ENCODE results near the gene MARK1. TPM values are rescaled to one million over a fixed set of nuclear protein-coding genes. Genes with fewer than 3 reads are reported as not detected.

The MARK1 gene
- total and polyA plus RNA-seq, 7 donors = 0.60 to 15.0 (median 9.3) TPM

DNA sequence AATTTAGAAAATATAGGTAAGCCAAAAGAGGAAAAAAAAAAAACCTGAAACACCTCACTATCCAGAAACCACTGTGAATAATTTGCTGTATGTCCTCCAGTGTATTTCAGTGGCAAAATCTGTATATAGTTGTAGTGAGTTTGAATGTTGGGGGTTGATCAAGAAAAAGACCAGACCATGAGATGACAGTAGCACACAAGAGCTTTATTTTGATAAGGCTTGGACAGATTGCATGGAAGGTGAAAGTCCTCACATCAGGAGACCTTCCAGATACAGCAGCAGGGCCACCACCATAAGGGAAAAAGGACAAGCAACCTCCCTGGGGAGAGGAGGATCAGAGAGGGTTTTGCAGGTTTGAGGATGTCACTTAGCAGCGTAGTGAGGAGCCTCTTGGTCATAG, 146.0 kb downstream of the MARK1 start:
- no peak overlapping the region for H3K27ac ChIP-seq
- 89 to 90% methylated on average over 1 of the region's 1 CpG for WGBS, 2 donors
- H3K36me3 ChIP-seq = no peaks in the 10 kb centered on the region
- intact Hi-C loops (cut with DNase I) = no loop called here
- DNase-seq = no peak
- no peak overlapping the region for H3K4me3 ChIP-seq
- no peaks in the 10 kb centered on the region for H3K4me1 ChIP-seq
- H3K27me3 ChIP-seq = no peaks in the 10 kb centered on the region
- no peak for TF ChIP-seq EP300 (IDR thresholded peaks at IDR 0.05)
- no peak for TF ChIP-seq POLR2AphosphoS5 (IDR thresholded peaks at IDR 0.05)
- no peak for TF ChIP-seq POLR2A (IDR thresholded peaks at IDR 0.05)
- TF ChIP-seq, protein P1, sequence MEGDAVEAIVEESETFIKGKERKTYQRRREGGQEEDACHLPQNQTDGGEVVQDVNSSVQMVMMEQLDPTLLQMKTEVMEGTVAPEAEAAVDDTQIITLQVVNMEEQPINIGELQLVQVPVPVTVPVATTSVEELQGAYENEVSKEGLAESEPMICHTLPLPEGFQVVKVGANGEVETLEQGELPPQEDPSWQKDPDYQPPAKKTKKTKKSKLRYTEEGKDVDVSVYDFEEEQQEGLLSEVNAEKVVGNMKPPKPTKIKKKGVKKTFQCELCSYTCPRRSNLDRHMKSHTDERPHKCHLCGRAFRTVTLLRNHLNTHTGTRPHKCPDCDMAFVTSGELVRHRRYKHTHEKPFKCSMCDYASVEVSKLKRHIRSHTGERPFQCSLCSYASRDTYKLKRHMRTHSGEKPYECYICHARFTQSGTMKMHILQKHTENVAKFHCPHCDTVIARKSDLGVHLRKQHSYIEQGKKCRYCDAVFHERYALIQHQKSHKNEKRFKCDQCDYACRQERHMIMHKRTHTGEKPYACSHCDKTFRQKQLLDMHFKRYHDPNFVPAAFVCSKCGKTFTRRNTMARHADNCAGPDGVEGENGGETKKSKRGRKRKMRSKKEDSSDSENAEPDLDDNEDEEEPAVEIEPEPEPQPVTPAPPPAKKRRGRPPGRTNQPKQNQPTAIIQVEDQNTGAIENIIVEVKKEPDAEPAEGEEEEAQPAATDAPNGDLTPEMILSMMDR (IDR thresholded peaks at IDR 0.05) = no peak
- H3K9me3 ChIP-seq = peaks cover 0 to 5% (median 0%) of the 10 kb centered on the region in 4 donors

DNA sequence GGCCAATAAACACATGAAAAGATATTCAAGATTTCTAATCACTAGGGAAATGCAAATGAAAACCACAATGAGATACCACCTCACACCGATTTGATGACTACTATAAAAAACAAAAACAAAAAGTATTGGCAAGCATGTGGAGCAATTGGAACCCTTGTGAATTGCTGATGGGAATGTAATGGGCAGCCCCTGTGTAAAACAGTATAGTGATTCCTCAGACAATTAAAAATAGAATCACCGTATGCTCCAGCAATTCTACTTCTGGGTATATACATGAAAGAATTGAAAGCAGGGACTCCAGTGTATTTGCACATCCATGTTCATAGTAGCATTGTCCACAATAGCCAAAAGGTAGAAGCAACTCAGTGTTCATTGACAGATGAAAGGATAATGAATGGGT, 149.3 kb downstream of the MARK1 start:
- WGBS, 2 donors = 71 to 81% methylated on average over 2 of the region's 2 CpGs

DNA sequence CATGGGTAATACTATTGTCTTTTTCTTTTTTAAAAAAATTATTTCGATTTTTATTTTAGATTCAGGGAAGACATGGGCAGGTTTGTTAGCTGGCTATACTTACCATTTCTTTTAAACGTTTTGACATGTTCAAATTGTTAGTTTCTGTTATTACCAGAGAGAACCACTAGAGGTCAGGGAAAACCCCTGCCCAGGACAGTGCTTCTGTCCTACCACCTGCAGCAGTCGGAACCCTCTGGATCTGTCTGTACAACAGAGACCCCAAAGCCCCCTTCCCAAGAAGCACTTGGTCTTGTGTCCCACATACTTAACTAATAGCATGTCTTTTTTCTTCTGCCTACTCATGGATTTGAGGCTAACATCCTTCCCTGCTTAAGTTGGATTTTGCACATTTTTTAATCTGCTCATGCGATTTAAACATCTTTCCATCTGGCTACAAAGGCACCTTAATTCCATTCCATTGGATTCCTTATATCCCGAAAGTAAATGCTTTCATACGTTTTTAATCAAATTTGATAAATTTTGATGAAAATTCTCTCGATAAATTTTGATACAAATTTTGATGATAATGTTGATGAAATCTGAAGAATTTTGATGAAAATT, 152.2 kb downstream of the MARK1 start:
- Histone ChIP-seq H3K36me3 (no peaks in the 10 kb centered on the region), H3K9me3 (no peaks in the 10 kb centered on the region), H3K4me1 (no peaks in the 10 kb centered on the region), H3K27me3 (no peaks in the 10 kb centered on the region), H3K4me3 (peak overlapping the region in 1 of 4 donors; percentile 3), H3K27ac (no peak overlapping the region)
- 26 to 36% methylated on average over 7 of the region's 7 CpGs for WGBS, 2 donors
- TF ChIP-seq POLR2A (IDR thresholded peaks at IDR 0.05) (no peak), EP300 (IDR thresholded peaks at IDR 0.05) (no peak)
- TF ChIP-seq, protein P1 (IDR thresholded peaks at IDR 0.05) = peak; percentile 51 to 72 (median 68)
- DNase-seq = no peak
- intact Hi-C loops (cut with DNase I) = no loop called here

More for the DNA sequence above, 149.3 kb downstream of the MARK1 start:
- no peak overlapping the region for H3K27ac ChIP-seq
- intact Hi-C loops (cut with DNase I) = no loop called here
- no peaks in the 10 kb centered on the region for H3K36me3 ChIP-seq
- TF ChIP-seq POLR2A (IDR thresholded peaks at IDR 0.05) (no peak), POLR2AphosphoS5 (IDR thresholded peaks at IDR 0.05) (no peak), EP300 (IDR thresholded peaks at IDR 0.05) (no peak)
- TF ChIP-seq, protein P1 (IDR thresholded peaks at IDR 0.05) = no peak
- no peaks in the 10 kb centered on the region for H3K4me1 ChIP-seq
- DNase-seq = no peak
- no peaks in the 10 kb centered on the region for H3K9me3 ChIP-seq
- no peak overlapping the region for H3K4me3 ChIP-seq
- no peaks in the 10 kb centered on the region for H3K27me3 ChIP-seq

DNA sequence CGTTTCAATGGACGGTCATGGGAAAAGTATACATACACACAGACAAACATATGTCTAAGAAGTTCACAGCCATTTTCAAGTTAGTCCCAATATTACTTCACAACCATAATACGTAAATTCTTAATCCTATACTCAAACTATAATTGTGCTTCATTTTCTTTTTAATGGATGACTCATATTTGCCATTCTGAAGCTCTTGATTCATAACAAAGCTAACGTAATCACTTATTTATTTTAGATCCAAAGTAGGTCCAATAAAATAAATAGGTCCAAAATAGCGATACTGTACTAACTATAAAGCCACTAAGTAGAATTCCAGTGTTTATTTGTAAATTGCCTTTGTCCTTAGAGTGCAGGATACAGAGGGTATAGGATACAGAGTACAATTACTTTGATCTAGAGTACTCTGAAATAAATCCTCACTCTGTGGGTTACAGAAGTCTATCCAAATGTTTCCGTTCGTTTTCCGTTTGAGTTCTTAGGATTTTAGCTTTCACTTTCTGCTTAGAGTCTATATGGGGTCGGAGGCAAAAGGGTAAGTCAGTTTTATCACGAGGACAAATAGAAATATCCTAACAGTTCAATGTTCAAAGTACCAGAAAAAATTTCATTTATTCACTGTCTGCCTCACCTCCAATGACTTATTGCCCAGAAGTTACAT, 153.4 kb downstream of the MARK1 start:
- Histone ChIP-seq H3K4me1 (no peaks in the 10 kb centered on the region), H3K27ac (no peak overlapping the region), H3K9me3 (no peaks in the 10 kb centered on the region), H3K4me3 (no peak overlapping the region), H3K27me3 (no peaks in the 10 kb centered on the region), H3K36me3 (no peaks in the 10 kb centered on the region)
- TF ChIP-seq, protein P1 (IDR thresholded peaks at IDR 0.05) = no peak
- no peak for TF ChIP-seq POLR2AphosphoS5 (IDR thresholded peaks at IDR 0.05)
- TF ChIP-seq POLR2A (IDR thresholded peaks at IDR 0.05) = no peak
- no peak for TF ChIP-seq EP300 (IDR thresholded peaks at IDR 0.05)
- intact Hi-C loops (cut with DNase I) = no loop called here
- 26 to 55% methylated on average over 10 of the region's 10 CpGs for WGBS, 2 donors
- no peak for DNase-seq

All from sigmoid colon (tissue), 7 donors.